ENCODE measurements around the gene OR8B8. TPM values are rescaled to one million over a fixed set of nuclear protein-coding genes. Genes with fewer than 3 reads are reported as not detected.
A peak's percentile ranks its signal among the peaks of the same experiment; 100 is the strongest.

The OR8B8 gene
- total and polyA plus RNA-seq, 4 experiments from 2014 or later, result not detected

- no peak overlapping the region for H3K27ac ChIP-seq (ENCODE audit: low read depth, low read length)
- intact Hi-C loops (cut with micrococcal nuclease), result no loop called here
- no peak overlapping the region for H3K4me3 Mint-ChIP-seq
- peaks cover 0 to 8% (median under 1%) of the 10 kb centered on the region in 8 donors for H3K9me3 Mint-ChIP-seq
- no peaks in the 10 kb centered on the region for H3K36me3 Mint-ChIP-seq
- peaks cover 2 to 7% of the 10 kb centered on the region in 2 donors for H3K27me3 Mint-ChIP-seq
- no peaks in the 10 kb centered on the region for H3K9me3 ChIP-seq (ENCODE audit: control insufficient read depth in 1 of 2, low read length in 2 of 2)
- H3K36me3 ChIP-seq (ENCODE audit: insufficient read depth, low read length), result no peaks in the 10 kb centered on the region
- no peaks in the 10 kb centered on the region for H3K4me1 ChIP-seq (ENCODE audit: insufficient read depth, low read length)
- DNase-seq, result no peak
- ChIA-PET CTCF (ENCODE audit: partially characterized antibody) (no interaction called here), POLR2A (ENCODE audit: partially characterized antibody) (no interaction called here)
- no peaks in the 10 kb centered on the region for H3K4me1 Mint-ChIP-seq
- no peak overlapping the region for H3K4me3 ChIP-seq (ENCODE audit: low read length in 2 of 2)
- no peak overlapping the region for H3K27ac Mint-ChIP-seq
- H3K27me3 ChIP-seq (ENCODE audit: insufficient read depth, low read length), result no peaks in the 10 kb centered on the region
Observed at GRCh38 chr11:124475265-124475664, 29.8 kb upstream of the OR8B8 start.

- intact Hi-C loops (cut with micrococcal nuclease), result no loop called here
- H3K27me3 ChIP-seq (ENCODE audit: insufficient read depth, low read length), result no peaks in the 10 kb centered on the region
- Mint-ChIP-seq H3K4me1 (no peaks in the 10 kb centered on the region), H3K4me3 (no peak overlapping the region), H3K27ac (peak overlapping the region in 1 of 7 donors; percentile 55), H3K27me3 (peaks cover 2 to 7% of the 10 kb centered on the region in 2 donors), H3K9me3 (peaks cover 0 to 8% (median under 1%) of the 10 kb centered on the region in 8 donors), H3K36me3 (no peaks in the 10 kb centered on the region)
- no peak for DNase-seq
- POLR2A ChIA-PET (ENCODE audit: partially characterized antibody), result no interaction called here
- CTCF ChIA-PET (ENCODE audit: partially characterized antibody), result no interaction called here
- no peaks in the 10 kb centered on the region for H3K4me1 ChIP-seq (ENCODE audit: insufficient read depth, low read length)
- no peak overlapping the region for H3K27ac ChIP-seq (ENCODE audit: low read depth, low read length)
- H3K4me3 ChIP-seq (ENCODE audit: low read length in 2 of 2), result no peak overlapping the region
- no peaks in the 10 kb centered on the region for H3K9me3 ChIP-seq (ENCODE audit: control insufficient read depth in 1 of 2, low read length in 2 of 2)
- H3K36me3 ChIP-seq (ENCODE audit: insufficient read depth, low read length), result no peaks in the 10 kb centered on the region
Observed at GRCh38 chr11:124474779-124475178, 29.3 kb upstream of the OR8B8 start.

GRCh38 chr11:124474079-124474478 lies 28.6 kb upstream of the OR8B8 start:
- Mint-ChIP-seq H3K27me3 (peaks cover 0 to 6% of the 10 kb centered on the region in 2 donors), H3K4me3 (no peak overlapping the region), H3K27ac (no peak overlapping the region), H3K4me1 (no peaks in the 10 kb centered on the region), H3K36me3 (no peaks in the 10 kb centered on the region), H3K9me3 (peaks cover 0 to 8% (median 0%) of the 10 kb centered on the region in 8 donors)
- CTCF ChIA-PET (ENCODE audit: partially characterized antibody), result no interaction called here
- no peak for DNase-seq
- Histone ChIP-seq H3K4me1 (ENCODE audit: insufficient read depth, low read length) (no peaks in the 10 kb centered on the region), H3K36me3 (ENCODE audit: insufficient read depth, low read length) (no peaks in the 10 kb centered on the region), H3K27ac (ENCODE audit: low read depth, low read length) (no peak overlapping the region), H3K27me3 (ENCODE audit: insufficient read depth, low read length) (no peaks in the 10 kb centered on the region), H3K4me3 (ENCODE audit: low read length in 2 of 2) (no peak overlapping the region), H3K9me3 (ENCODE audit: control insufficient read depth in 1 of 2, low read length in 2 of 2) (no peaks in the 10 kb centered on the region)
- POLR2A ChIA-PET (ENCODE audit: partially characterized antibody), result no interaction called here
- intact Hi-C loops (cut with micrococcal nuclease), result no loop called here

DNA sequence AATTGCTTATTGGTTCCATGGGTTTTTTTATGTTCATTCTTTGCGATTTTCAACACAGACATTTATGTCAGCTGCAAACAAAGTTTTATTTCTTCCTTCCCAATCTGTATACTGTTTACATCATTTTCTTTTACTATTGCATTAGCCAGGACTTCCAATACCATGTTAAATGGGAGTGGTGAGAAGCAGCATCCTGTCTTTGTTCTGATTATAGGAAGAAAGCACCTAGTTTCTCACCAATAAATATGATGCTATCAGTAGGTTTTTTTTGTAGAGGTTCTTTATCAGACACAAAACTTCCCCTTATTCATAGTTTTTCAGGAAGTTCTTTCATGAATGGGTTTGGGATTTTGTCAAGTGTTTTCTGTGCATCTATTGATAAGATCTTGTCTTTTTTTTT lies 28.0 kb upstream of the OR8B8 start:
- Mint-ChIP-seq H3K4me3 (no peak overlapping the region), H3K27me3 (peaks cover 0 to 4% of the 10 kb centered on the region in 2 donors), H3K27ac (peak overlapping the region in 1 of 7 donors; percentile 25), H3K36me3 (no peaks in the 10 kb centered on the region), H3K4me1 (no peaks in the 10 kb centered on the region), H3K9me3 (peaks cover 0 to 8% (median 0%) of the 10 kb centered on the region in 8 donors)
- no peaks in the 10 kb centered on the region for H3K27me3 ChIP-seq (ENCODE audit: insufficient read depth, low read length)
- no peaks in the 10 kb centered on the region for H3K9me3 ChIP-seq (ENCODE audit: control insufficient read depth in 1 of 2, low read length in 2 of 2)
- H3K4me3 ChIP-seq (ENCODE audit: low read length in 2 of 2), result no peak overlapping the region
- no peaks in the 10 kb centered on the region for H3K36me3 ChIP-seq (ENCODE audit: insufficient read depth, low read length)
- H3K4me1 ChIP-seq (ENCODE audit: insufficient read depth, low read length), result no peaks in the 10 kb centered on the region
- no peak for DNase-seq
- intact Hi-C loops (cut with micrococcal nuclease), result no loop called here
- CTCF ChIA-PET (ENCODE audit: partially characterized antibody), result no interaction called here
- H3K27ac ChIP-seq (ENCODE audit: low read depth, low read length), result no peak overlapping the region
- POLR2A ChIA-PET (ENCODE audit: partially characterized antibody), result no interaction called here

DNA sequence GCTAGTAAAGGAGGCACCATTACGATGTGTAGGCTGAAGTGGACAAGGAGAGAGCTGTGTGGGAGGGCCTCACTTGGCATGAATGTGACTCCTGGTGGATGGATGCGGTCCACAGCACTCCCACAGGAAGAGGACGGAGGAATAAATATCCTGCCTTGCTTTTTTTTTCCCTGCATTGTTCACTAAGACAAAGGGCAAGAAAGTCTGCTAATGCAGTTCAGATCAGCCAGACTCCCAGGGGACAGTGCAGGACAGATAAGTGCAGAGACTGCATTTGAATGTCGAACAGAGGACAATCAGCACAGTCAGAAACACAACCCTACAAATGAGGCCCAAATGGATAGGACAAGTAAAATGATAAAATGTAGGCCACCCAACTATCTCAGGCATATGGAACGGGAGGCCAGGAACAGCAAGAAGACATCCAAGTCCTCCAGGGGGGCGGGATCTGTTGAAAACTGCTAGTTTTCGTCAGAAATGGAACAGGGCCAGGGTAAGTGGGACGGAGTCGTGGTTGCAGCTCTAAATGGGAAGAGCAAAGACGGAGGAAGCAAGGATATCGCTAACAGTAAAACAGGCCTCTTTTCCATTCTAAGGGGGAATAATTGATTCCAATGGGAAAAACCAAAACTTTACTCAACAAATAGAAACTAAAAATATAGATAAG lies 25.2 kb upstream of the OR8B8 start:
- Mint-ChIP-seq H3K9me3 (peaks cover 0 to 4% (median 0%) of the 10 kb centered on the region in 8 donors), H3K4me1 (no peaks in the 10 kb centered on the region), H3K27ac (no peak overlapping the region), H3K36me3 (no peaks in the 10 kb centered on the region), H3K4me3 (no peak overlapping the region), H3K27me3 (peaks cover 0 to 2% of the 10 kb centered on the region in 2 donors)
- H3K9me3 ChIP-seq (ENCODE audit: control insufficient read depth in 1 of 2, low read length in 2 of 2), result no peaks in the 10 kb centered on the region
- intact Hi-C loops (cut with micrococcal nuclease), result no loop called here
- ChIA-PET POLR2A (ENCODE audit: partially characterized antibody) (no interaction called here), CTCF (ENCODE audit: partially characterized antibody) (no interaction called here)
- DNase-seq, result no peak
- no peaks in the 10 kb centered on the region for H3K4me1 ChIP-seq (ENCODE audit: insufficient read depth, low read length)
- H3K27me3 ChIP-seq (ENCODE audit: insufficient read depth, low read length), result no peaks in the 10 kb centered on the region
- H3K27ac ChIP-seq (ENCODE audit: low read depth, low read length), result no peak overlapping the region
- H3K4me3 ChIP-seq (ENCODE audit: low read length in 2 of 2), result no peak overlapping the region
- no peaks in the 10 kb centered on the region for H3K36me3 ChIP-seq (ENCODE audit: insufficient read depth, low read length)

- Histone ChIP-seq H3K4me3 (ENCODE audit: low read length in 2 of 2) (no peak overlapping the region), H3K4me1 (ENCODE audit: insufficient read depth, low read length) (no peaks in the 10 kb centered on the region), H3K36me3 (ENCODE audit: insufficient read depth, low read length) (no peaks in the 10 kb centered on the region), H3K9me3 (ENCODE audit: control insufficient read depth in 1 of 2, low read length in 2 of 2) (no peaks in the 10 kb centered on the region), H3K27me3 (ENCODE audit: insufficient read depth, low read length) (no peaks in the 10 kb centered on the region), H3K27ac (ENCODE audit: low read depth, low read length) (no peak overlapping the region)
- no peaks in the 10 kb centered on the region for H3K27me3 Mint-ChIP-seq
- no peaks in the 10 kb centered on the region for H3K4me1 Mint-ChIP-seq
- H3K4me3 Mint-ChIP-seq, result no peak overlapping the region
- H3K9me3 Mint-ChIP-seq, result peaks cover 0 to 1% (median 0%) of the 10 kb centered on the region in 8 donors
- no peaks in the 10 kb centered on the region for H3K36me3 Mint-ChIP-seq
- H3K27ac Mint-ChIP-seq, result no peak overlapping the region
- ChIA-PET CTCF (ENCODE audit: partially characterized antibody) (no interaction called here), POLR2A (ENCODE audit: partially characterized antibody) (no interaction called here)
- no peak for DNase-seq
- intact Hi-C loops (cut with micrococcal nuclease), result no loop called here
Observed at GRCh38 chr11:124467381-124467927, 22.0 kb upstream of the OR8B8 start.

GRCh38 chr11:124465368-124465767 lies 19.9 kb upstream of the OR8B8 start:
- POLR2A ChIA-PET (ENCODE audit: partially characterized antibody), result no interaction called here
- no peaks in the 10 kb centered on the region for H3K36me3 ChIP-seq (ENCODE audit: insufficient read depth, low read length)
- H3K9me3 Mint-ChIP-seq, result peaks cover 0 to 5% (median 3%) of the 10 kb centered on the region in 8 donors
- H3K27me3 ChIP-seq (ENCODE audit: insufficient read depth, low read length), result no peaks in the 10 kb centered on the region
- intact Hi-C loops (cut with micrococcal nuclease), result no loop called here
- H3K36me3 Mint-ChIP-seq, result no peaks in the 10 kb centered on the region
- no peak overlapping the region for H3K4me3 ChIP-seq (ENCODE audit: low read length in 2 of 2)
- CTCF ChIA-PET (ENCODE audit: partially characterized antibody), result interaction anchor here (1.3 kb wide), 1 partner anchor 16 kb away, joined by 3 read pairs; no protein-coding TSS in a partner anchor
- no peak overlapping the region for H3K4me3 Mint-ChIP-seq
- no peak overlapping the region for H3K27ac Mint-ChIP-seq
- no peaks in the 10 kb centered on the region for H3K4me1 ChIP-seq (ENCODE audit: insufficient read depth, low read length)
- no peaks in the 10 kb centered on the region for H3K9me3 ChIP-seq (ENCODE audit: control insufficient read depth in 1 of 2, low read length in 2 of 2)
- H3K27ac ChIP-seq (ENCODE audit: low read depth, low read length), result no peak overlapping the region
- no peaks in the 10 kb centered on the region for H3K27me3 Mint-ChIP-seq
- no peaks in the 10 kb centered on the region for H3K4me1 Mint-ChIP-seq
- DNase-seq, result no peak

Measured in CD4-positive, alpha-beta memory T cell (primary cell).